ENCODE data around the gene MCM6.

Gene MCM6

DNA sequence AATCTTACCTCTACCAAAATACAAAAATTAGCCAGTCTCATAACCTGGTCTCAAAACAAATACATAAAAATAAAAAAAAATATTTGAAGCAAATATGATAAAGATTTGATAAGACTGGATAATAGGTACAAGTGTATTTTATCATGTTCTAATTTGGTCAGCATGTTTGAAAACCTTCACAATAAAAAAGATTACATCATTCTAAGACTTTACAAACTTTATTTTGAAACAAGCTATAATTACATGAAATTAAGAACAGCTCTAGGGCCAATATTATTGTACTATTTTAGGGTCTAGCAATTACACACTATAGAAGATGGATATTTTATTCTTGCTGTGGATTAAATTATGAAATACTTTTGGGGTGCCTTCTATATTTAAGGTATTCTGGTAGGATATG, 29.4 kb upstream of the MCM6 start:
- no peak for DNase-seq
- Histone ChIP-seq H3K4me1 (no peaks in the 10 kb centered on the region), H3K27me3 (no peaks in the 10 kb centered on the region), H3K4me3 (ENCODE audit: low read depth, low read length) (no peak overlapping the region), H3K36me3 (no peaks in the 10 kb centered on the region), H3K9me3 (no peaks in the 10 kb centered on the region)
- TF ChIP-seq CTCF (IDR thresholded peaks at IDR 0.05; ENCODE audit: low read depth, low read length) = no peak

DNA sequence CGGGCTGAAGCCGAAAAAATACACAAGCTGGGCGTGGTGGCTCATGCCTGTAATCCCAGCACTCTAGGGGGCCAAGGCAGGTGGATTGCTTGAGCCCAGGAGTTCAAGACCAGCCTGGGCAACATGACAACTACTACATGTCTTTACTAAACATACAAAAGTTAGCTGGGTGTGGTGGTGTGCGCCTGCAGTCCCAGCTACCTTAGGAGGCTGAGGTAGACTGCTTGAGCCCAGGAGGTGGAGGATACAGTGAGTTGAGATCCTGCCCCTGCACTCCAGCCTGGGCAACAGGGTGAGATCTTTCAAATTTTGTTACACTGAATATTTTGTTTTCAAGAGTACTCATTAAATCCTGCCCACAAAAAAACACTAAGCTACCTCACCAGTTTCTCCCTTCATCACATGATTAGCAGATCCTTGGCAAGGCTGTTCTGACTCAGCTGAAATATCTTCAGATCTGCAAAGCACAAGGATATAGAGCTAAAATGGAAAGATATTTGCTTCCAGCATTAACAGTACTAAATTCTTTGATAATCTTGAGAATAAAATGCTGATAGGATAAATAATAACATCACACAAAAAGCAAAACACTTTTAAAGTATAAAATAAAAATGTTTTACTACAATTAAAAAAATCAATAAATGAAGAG, 28.2 kb upstream of the MCM6 start:
- H3K4me1 ChIP-seq = no peaks in the 10 kb centered on the region
- no peaks in the 10 kb centered on the region for H3K27me3 ChIP-seq
- TF ChIP-seq CTCF (IDR thresholded peaks at IDR 0.05; ENCODE audit: low read depth, low read length) = no peak
- no peak overlapping the region for H3K4me3 ChIP-seq (ENCODE audit: low read depth, low read length)
- H3K9me3 ChIP-seq = no peaks in the 10 kb centered on the region
- DNase-seq = no peak
- H3K36me3 ChIP-seq = no peaks in the 10 kb centered on the region

GRCh38 chr2:135903650-135904049, 27.4 kb upstream of the MCM6 start:
- DNase-seq = no peak
- Histone ChIP-seq H3K27me3 (no peaks in the 10 kb centered on the region), H3K4me3 (ENCODE audit: low read depth, low read length) (no peak overlapping the region), H3K4me1 (no peaks in the 10 kb centered on the region), H3K36me3 (no peaks in the 10 kb centered on the region), H3K9me3 (no peaks in the 10 kb centered on the region)
- TF ChIP-seq CTCF (IDR thresholded peaks at IDR 0.05; ENCODE audit: low read depth, low read length) = no peak

- no peaks in the 10 kb centered on the region for H3K27me3 ChIP-seq
- no peaks in the 10 kb centered on the region for H3K36me3 ChIP-seq
- no peaks in the 10 kb centered on the region for H3K4me1 ChIP-seq
- H3K9me3 ChIP-seq = no peaks in the 10 kb centered on the region
- DNase-seq = no peak
- no peak overlapping the region for H3K4me3 ChIP-seq (ENCODE audit: low read depth, low read length)
- TF ChIP-seq CTCF (IDR thresholded peaks at IDR 0.05; ENCODE audit: low read depth, low read length) = no peak
These were observed 23.3 kb upstream of the MCM6 start for GRCh38 chr2:135899567-135899966.

GRCh38 chr2:135898234-135898786, 22.1 kb upstream of the MCM6 start:
- Histone ChIP-seq H3K36me3 (no peaks in the 10 kb centered on the region), H3K4me3 (ENCODE audit: low read depth, low read length) (no peak overlapping the region), H3K4me1 (no peaks in the 10 kb centered on the region), H3K9me3 (no peaks in the 10 kb centered on the region), H3K27me3 (no peaks in the 10 kb centered on the region)
- no peak for DNase-seq
- TF ChIP-seq CTCF (IDR thresholded peaks at IDR 0.05; ENCODE audit: low read depth, low read length) = no peak

DNA sequence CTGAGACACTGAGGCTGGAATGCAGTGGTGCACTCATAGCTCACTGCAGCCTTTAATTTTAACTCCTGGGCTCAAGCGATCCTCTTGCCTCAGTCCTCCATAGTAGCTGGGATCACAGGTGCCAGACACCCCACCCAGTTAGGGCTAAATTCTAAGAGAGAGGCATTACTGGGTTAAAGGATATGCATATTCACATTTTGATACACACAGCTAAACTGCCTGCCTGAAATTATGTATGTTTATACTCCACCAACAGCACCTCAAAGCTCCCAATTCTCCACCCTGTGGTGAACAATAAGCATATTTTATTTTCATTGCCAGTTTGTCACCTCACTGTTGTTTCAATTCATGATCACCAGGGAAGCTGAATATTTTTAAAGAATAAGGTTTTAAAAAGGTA, 18.7 kb upstream of the MCM6 start:
- no peaks in the 10 kb centered on the region for H3K36me3 ChIP-seq
- no peak overlapping the region for H3K4me3 ChIP-seq (ENCODE audit: low read depth, low read length)
- TF ChIP-seq CTCF (IDR thresholded peaks at IDR 0.05; ENCODE audit: low read depth, low read length) = no peak
- H3K9me3 ChIP-seq = no peaks in the 10 kb centered on the region
- H3K4me1 ChIP-seq = no peaks in the 10 kb centered on the region
- no peaks in the 10 kb centered on the region for H3K27me3 ChIP-seq
- DNase-seq = no peak

Data from BE2C (cell line).